Esophagus muscularis mucosa (tissue), 4 donors: ENCODE data around the gene C3orf70. TPM values are rescaled to one million over a fixed set of nuclear protein-coding genes. Genes with fewer than 3 reads are reported as not detected.
A peak's percentile ranks its signal among the peaks of the same experiment; 100 is the strongest.

Experiments used
- DNase-seq: peaks from one replicate; pipeline ENCODE4 v3.0.0-alpha.2; 2017; ENCODE audit errors: extremely low spot score
- H3K27ac ChIP-seq, 4 donors: fragments of 200-600 bp; sonication (generic); replicated peaks in 1 of 4; 1 replicate in 3 of 4; 2 replicates in 1 of 4; pipeline ENCODE4 v1.5.1; 2016 to 2019; ENCODE audit warnings: mild to moderate bottlenecking in 1 of 4
- H3K27me3 ChIP-seq, 4 donors: fragments of 200-600 bp; sonication (generic); one replicate each; pipeline versions ENCODE4 v1.5.1 to v1.6.0; 2016 to 2019
- H3K36me3 ChIP-seq, 4 donors: fragments of 200-600 bp; sonication (generic); one replicate each; pipeline ENCODE4 v1.5.1; 2016 to 2019
- H3K4me1 ChIP-seq, 4 donors: fragments of 200-600 bp; sonication (generic); one replicate each; pipeline ENCODE4 v1.5.1; 2016 to 2019
- H3K4me3 ChIP-seq, 4 donors: fragments of 200-600 bp; sonication (generic); 1 replicate in 2 of 4; 2 replicates in 2 of 4; pipeline ENCODE4 v1.5.1; 2016 to 2019; ENCODE audit warnings: mild to moderate bottlenecking in 4 of 4, moderate library complexity in 1 of 4
- H3K9me3 ChIP-seq, 4 donors: fragments of 200-600 bp; sonication (generic); 1 replicate in 3 of 4; 2 replicates in 1 of 4; pipeline ENCODE4 v1.5.1; 2016 to 2019
- CTCF ChIP-seq, 3 experiments: fragments of 200-600 bp in 2 of 3; fragments of 450-650 bp in 1 of 3; sonication (generic) in 2 of 3; IDR thresholded peaks; one replicate each; pipeline ENCODE4 v1.5.1; 2017 to 2019; ENCODE audit warnings: antibody characterized with exemption in 3 of 3, mild to moderate bottlenecking in 2 of 3, moderate library complexity in 1 of 3
- EP300 ChIP-seq: sonication (generic); formaldehyde crosslinking; IDR thresholded peaks from one replicate; pipeline ENCODE4 v1.6.1; 2017; ENCODE audit warnings: antibody characterized with exemption
- POLR2A ChIP-seq: fragments of 450-650 bp; IDR thresholded peaks from one replicate; pipeline ENCODE4 v1.6.1; 2017; ENCODE audit warnings: antibody characterized with exemption, moderate library complexity, mild to moderate bottlenecking, low read depth
- POLR2AphosphoS5 ChIP-seq, 2 donors: sonication (generic); formaldehyde crosslinking; IDR thresholded peaks; one replicate each; pipeline ENCODE4 v1.6.1; 2017; ENCODE audit warnings: antibody characterized with exemption in 2 of 2
- WGBS: methylation state at CpG from one replicate; pipeline ENCODE4 v1.1.5; 2018; 5-methylcytosine and 5-hydroxymethylcytosine counted together
- intact Hi-C: fragments of 100-400 bp; cut with DNase I; formaldehyde crosslinking; loops from one replicate; pipeline ENCODE4 v1.15.1; 2023
- total RNA-seq, 4 donors: library from RNA; depleted of rRNA; stranded (reverse); fragments of >200 nt; gene quantifications; one replicate each; pipeline versions ENCODE4 v1.1.0 to v1.2.1, GENCODE V29; 2016

Gene C3orf70, protein sequence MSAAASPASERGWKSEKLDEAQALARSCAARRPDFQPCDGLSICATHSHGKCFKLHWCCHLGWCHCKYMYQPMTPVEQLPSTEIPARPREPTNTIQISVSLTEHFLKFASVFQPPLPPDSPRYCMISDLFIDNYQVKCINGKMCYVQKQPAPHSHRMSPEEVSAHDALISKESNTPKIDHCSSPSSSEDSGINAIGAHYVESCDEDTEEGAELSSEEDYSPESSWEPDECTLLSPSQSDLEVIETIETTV
- 10 to 100 TPM; 33.1 to 54.0 (median 38.9) TPM for total RNA-seq

GRCh38 chr3:185152410-185153170 is at the start of gene C3orf70:
Gene C3orf70, minus strand, starts transcription at chr3:185153060. Its CDS starts 237 bp downstream, at chr3:185152823.
- Histone ChIP-seq H3K27ac (peak within 1 kb of the TSS; percentile 95 to 98 (median 96)), H3K4me1 (peaks cover 6 to 57% (median 46%) of the 10 kb centered on the region in 4 donors), H3K36me3 (no peaks in the 10 kb centered on the region), H3K4me3 (peak within 1 kb of the TSS; percentile 83 to 95 (median 90)), H3K9me3 (no peaks in the 10 kb centered on the region), H3K27me3 (peaks cover 0 to 4% (median 0%) of the 10 kb centered on the region in 4 donors)
- no peak for DNase-seq
- TF ChIP-seq EP300 (no peak), POLR2AphosphoS5 (IDR thresholded peaks at IDR 0.05) (peak; percentile 19 to 69), CTCF (IDR thresholded peaks at IDR 0.05) (no peak)
- intact Hi-C loops: loop anchor here (5.0 kb wide), 1 partner anchor 65 kb away; no protein-coding TSS in a partner anchor
- WGBS: under 1% methylated on average over 39 of the region's 113 CpGs

- Histone ChIP-seq H3K36me3 (peaks cover 0 to 22% (median 9%) of the 10 kb centered on the region in 4 donors), H3K27me3 (no peaks in the 10 kb centered on the region), H3K27ac (no peak overlapping the region), H3K4me1 (no peaks in the 10 kb centered on the region), H3K4me3 (no peak overlapping the region), H3K9me3 (no peaks in the 10 kb centered on the region)
- WGBS: 77% methylated on average over 5 of the region's 5 CpGs
- intact Hi-C loops: no loop called here
- TF ChIP-seq POLR2AphosphoS5 (IDR thresholded peaks at IDR 0.05) (no peak), POLR2A (no peak), CTCF (IDR thresholded peaks at IDR 0.05) (no peak), EP300 (no peak)
- DNase-seq: no peak
Measured at GRCh38 chr3:185200639-185201038, 47.8 kb upstream of the C3orf70 start.

DNA sequence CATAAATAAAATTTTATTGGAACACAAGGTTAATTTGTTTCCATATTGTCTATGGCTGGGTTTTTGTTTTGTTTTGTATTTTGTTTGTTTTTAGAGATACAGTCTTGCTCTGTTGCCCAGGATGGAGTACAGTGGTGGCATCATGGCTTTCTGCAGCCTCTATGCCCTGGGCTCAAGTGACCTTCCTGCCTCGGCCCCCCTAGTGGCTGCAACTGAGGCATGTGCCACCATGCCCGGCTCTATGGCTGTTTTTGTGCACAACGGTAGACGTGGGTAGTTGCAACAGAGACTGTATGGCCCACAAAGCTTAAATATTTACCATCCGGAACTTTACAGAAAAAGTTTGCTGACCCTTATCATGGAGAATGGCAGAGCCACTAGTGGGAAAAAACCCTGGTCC is 46.8 kb upstream of the C3orf70 start:
- no peak overlapping the region for H3K27ac ChIP-seq
- no peak overlapping the region for H3K4me3 ChIP-seq
- 85% methylated on average over 5 of the region's 5 CpGs for WGBS
- peaks cover 0 to 22% (median 9%) of the 10 kb centered on the region in 4 donors for H3K36me3 ChIP-seq
- H3K27me3 ChIP-seq: no peaks in the 10 kb centered on the region
- H3K4me1 ChIP-seq: no peaks in the 10 kb centered on the region
- no peak for DNase-seq
- intact Hi-C loops: no loop called here
- TF ChIP-seq POLR2AphosphoS5 (IDR thresholded peaks at IDR 0.05) (no peak), EP300 (no peak), POLR2A (no peak)
- H3K9me3 ChIP-seq: no peaks in the 10 kb centered on the region

DNA sequence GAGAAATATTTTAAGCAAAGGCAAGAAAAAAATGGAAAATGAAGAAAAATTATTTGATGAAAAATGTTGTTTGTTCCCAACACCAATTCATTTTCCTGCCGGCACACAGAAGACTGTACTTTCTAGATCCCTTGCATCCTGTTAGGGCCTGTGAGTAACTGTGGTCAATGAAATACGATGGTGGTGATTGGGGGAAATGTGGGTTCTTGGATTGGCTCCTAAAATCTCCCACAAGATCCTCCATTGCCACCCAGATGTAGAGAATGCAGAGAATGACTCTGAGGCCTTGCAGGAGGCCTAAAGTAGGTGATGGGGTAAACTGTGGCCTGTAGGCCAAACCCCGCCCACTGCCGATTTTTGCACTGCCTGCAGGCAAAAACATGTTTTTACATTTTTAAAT is 46.3 kb upstream of the C3orf70 start:
- 96% methylated on average over 4 of the region's 4 CpGs for WGBS

More for the DNA sequence above, 46.3 kb upstream of the C3orf70 start:
- no peak overlapping the region for H3K4me3 ChIP-seq
- H3K27ac ChIP-seq: no peak overlapping the region
- intact Hi-C loops: no loop called here
- no peaks in the 10 kb centered on the region for H3K4me1 ChIP-seq
- peaks cover 0 to 19% (median 9%) of the 10 kb centered on the region in 4 donors for H3K36me3 ChIP-seq
- DNase-seq: no peak
- H3K9me3 ChIP-seq: no peaks in the 10 kb centered on the region
- TF ChIP-seq POLR2AphosphoS5 (IDR thresholded peaks at IDR 0.05): no peak
- TF ChIP-seq CTCF (IDR thresholded peaks at IDR 0.05): no peak
- no peak for TF ChIP-seq POLR2A
- TF ChIP-seq EP300: no peak
- no peaks in the 10 kb centered on the region for H3K27me3 ChIP-seq
